KMS-11 (cell line): ENCODE data around the gene EPHA5.
A peak's percentile ranks its signal among the peaks of the same experiment; 100 is the strongest.

ENCODE experiments used
- H2AFZ ChIP-seq: fragments of 200-600 bp; sonication (generic); 2 replicates; pipeline ENCODE4 v1.6.1; 2016; ENCODE audit warnings: antibody characterized with exemption, mixed run types, low read depth
- H3K27ac ChIP-seq: fragments of 200-600 bp; sonication (generic); 2 replicates; pipeline ENCODE4 v1.6.1; 2016; ENCODE audit warnings: mild to moderate bottlenecking, mixed run types
- H3K27me3 ChIP-seq: fragments of 200-600 bp; sonication (generic); 2 replicates; pipeline ENCODE4 v1.6.1; 2017; ENCODE audit warnings: mild to moderate bottlenecking, low read depth, mixed run types, moderate library complexity; ENCODE audit not compliant: insufficient read depth
- H3K36me3 ChIP-seq: fragments of 200-600 bp; sonication (generic); 2 replicates; pipeline ENCODE4 v1.6.1; 2017; ENCODE audit warnings: mild to moderate bottlenecking, mixed run types; ENCODE audit not compliant: insufficient read depth
- H3K4me1 ChIP-seq: fragments of 200-600 bp; sonication (generic); 2 replicates; pipeline ENCODE4 v1.6.1; 2016; ENCODE audit warnings: mild to moderate bottlenecking, low read depth, mixed run types; ENCODE audit not compliant: poor library complexity, severe bottlenecking
- H3K4me2 ChIP-seq: fragments of 200-600 bp; sonication (generic); 2 replicates; pipeline ENCODE4 v1.7.0; 2016; ENCODE audit warnings: mild to moderate bottlenecking, mixed run types
- H3K4me3 ChIP-seq: fragments of 200-600 bp; sonication (generic); IDR thresholded peaks from 2 replicates; pipeline ENCODE4 v1.6.1; 2017; ENCODE audit warnings: low read depth, low read length, mixed read lengths; ENCODE audit not compliant: insufficient read depth
- H3K79me2 ChIP-seq: fragments of 200-600 bp; sonication (generic); 2 replicates; pipeline ENCODE4 v1.6.1; 2016; ENCODE audit warnings: low read depth, mixed run types; ENCODE audit not compliant: insufficient read depth
- H3K9ac ChIP-seq: fragments of 200-600 bp; sonication (generic); 2 replicates; pipeline ENCODE4 v1.6.1; 2016; ENCODE audit warnings: mild to moderate bottlenecking, mixed run types
- H4K20me1 ChIP-seq: fragments of 200-600 bp; sonication (generic); 2 replicates; pipeline ENCODE4 v1.6.1; 2016; ENCODE audit warnings: mild to moderate bottlenecking, mixed run types; ENCODE audit not compliant: insufficient read depth
- CTCF ChIP-seq: fragments of 200-600 bp; sonication (generic); conservative IDR thresholded peaks from 2 replicates; pipeline ENCODE4 v1.6.1; 2017; ENCODE audit warnings: low read depth, mild to moderate bottlenecking, antibody characterized with exemption, low read length, moderate library complexity, mixed read lengths

EPHA5 gene

GRCh38 chr4:65667506-65668041 is 2.7 kb downstream of the EPHA5 start:
- no peaks in the 10 kb centered on the region for H3K79me2 ChIP-seq
- H3K9ac ChIP-seq = no peak overlapping the region
- no peak overlapping the region for H3K27ac ChIP-seq
- no peaks in the 10 kb centered on the region for H3K27me3 ChIP-seq
- no peaks in the 10 kb centered on the region for H3K4me1 ChIP-seq
- no peak overlapping the region for H2AFZ ChIP-seq
- no peak overlapping the region for H3K4me2 ChIP-seq
- H4K20me1 ChIP-seq = no peaks in the 10 kb centered on the region
- no peaks in the 10 kb centered on the region; the same call in 1 of the 2 replicates for H3K36me3 ChIP-seq
- no peak overlapping the region for H3K4me3 ChIP-seq
- TF ChIP-seq CTCF = no peak

- H4K20me1 ChIP-seq = no peaks in the 10 kb centered on the region
- H3K36me3 ChIP-seq = no peaks in the 10 kb centered on the region; the same call in 1 of the 2 replicates
- TF ChIP-seq CTCF = no peak
- no peak overlapping the region for H3K9ac ChIP-seq
- no peak overlapping the region for H3K4me3 ChIP-seq
- no peak overlapping the region for H3K27ac ChIP-seq
- H3K4me1 ChIP-seq = peaks cover 15% of the 10 kb centered on the region
- no peak overlapping the region for H3K4me2 ChIP-seq
- H2AFZ ChIP-seq = no peak overlapping the region
- H3K79me2 ChIP-seq = no peaks in the 10 kb centered on the region
- no peaks in the 10 kb centered on the region for H3K27me3 ChIP-seq
These were observed 4.3 kb downstream of the EPHA5 start for GRCh38 chr4:65665771-65666523.

GRCh38 chr4:65661471-65661870 is 8.8 kb downstream of the EPHA5 start:
- Histone ChIP-seq H4K20me1 (no peaks in the 10 kb centered on the region), H3K27me3 (no peaks in the 10 kb centered on the region), H3K4me2 (peak overlapping the region; percentile 34), H3K9ac (peak overlapping the region; percentile 6; the same call in 1 of the 2 replicates), H3K4me1 (peaks cover 25% of the 10 kb centered on the region), H3K4me3 (peak overlapping the region; percentile 3), H3K79me2 (no peaks in the 10 kb centered on the region), H2AFZ (peak overlapping the region; percentile 48), H3K36me3 (no peaks in the 10 kb centered on the region; the same call in 1 of the 2 replicates), H3K27ac (peak overlapping the region; percentile 47; the same call in 1 of the 2 replicates)
- TF ChIP-seq CTCF = no peak

GRCh38 chr4:65658117-65658516 is 12.2 kb downstream of the EPHA5 start:
- TF ChIP-seq CTCF = no peak
- Histone ChIP-seq H3K79me2 (no peaks in the 10 kb centered on the region), H2AFZ (no peak overlapping the region), H4K20me1 (no peaks in the 10 kb centered on the region), H3K4me3 (no peak overlapping the region), H3K27me3 (no peaks in the 10 kb centered on the region), H3K36me3 (no peaks in the 10 kb centered on the region), H3K4me1 (peaks cover 25% of the 10 kb centered on the region), H3K9ac (no peak overlapping the region), H3K27ac (no peak overlapping the region), H3K4me2 (no peak overlapping the region)
